SJCRH30 (cell line): ENCODE measurements around the gene IGFBP7. TPM values are rescaled to one million over a fixed set of nuclear protein-coding genes. Genes with fewer than 3 reads are reported as not detected.

Source experiments
- DNase-seq, 2 experiments: peaks; one replicate each; pipeline ENCODE4 v3.0.0-alpha.2; 2015 to 2020
- H3K27ac ChIP-seq: fragments of 250-450 bp; sonication (Bioruptor Pico); 2 replicates; pipeline ENCODE4 v1.5.1; 2020; ENCODE audit warnings: mild to moderate bottlenecking, moderate library complexity
- H3K27me3 ChIP-seq: fragments of 250-450 bp; sonication (Bioruptor Pico); 2 replicates; pipeline ENCODE4 v1.5.1; 2020; ENCODE audit warnings: mild to moderate bottlenecking, moderate library complexity
- H3K36me3 ChIP-seq: fragments of 250-450 bp; sonication (Bioruptor Pico); 2 replicates; pipeline ENCODE4 v1.5.1; 2020; ENCODE audit warnings: mild to moderate bottlenecking, moderate library complexity
- H3K4me1 ChIP-seq: fragments of 250-450 bp; sonication (Bioruptor Pico); 2 replicates; pipeline ENCODE4 v1.5.1; 2020; ENCODE audit warnings: mild to moderate bottlenecking, moderate library complexity
- H3K4me3 ChIP-seq: fragments of 250-450 bp; sonication (Bioruptor Pico); 2 replicates; pipeline ENCODE4 v1.5.1; 2020; ENCODE audit warnings: mild to moderate bottlenecking, moderate library complexity
- H3K9me3 ChIP-seq: fragments of 250-450 bp; sonication (Bioruptor Pico); replicated peaks from 2 replicates; pipeline ENCODE4 v1.5.1; 2020; ENCODE audit warnings: mild to moderate bottlenecking, moderate library complexity
- total RNA-seq: library from RNA; depleted of rRNA; stranded (reverse); fragments of >200 nt; shearing (Covaris generic); gene quantifications from 2 replicates; pipeline ENCODE4 v1.2.3, GENCODE V29; 2014

IGFBP7 gene
- total RNA-seq, 1 experiment from 2014 or later, result 1.8 TPM

GRCh38 chr4:57147335-57148060 lies 37.3 kb upstream of the IGFBP7 start:
- no peaks in the 10 kb centered on the region for H3K9me3 ChIP-seq
- no peak overlapping the region for H3K27ac ChIP-seq
- H3K4me1 ChIP-seq, result no peaks in the 10 kb centered on the region
- no peaks in the 10 kb centered on the region for H3K27me3 ChIP-seq
- no peak for DNase-seq
- H3K36me3 ChIP-seq, result no peaks in the 10 kb centered on the region
- H3K4me3 ChIP-seq, result no peak overlapping the region

DNA sequence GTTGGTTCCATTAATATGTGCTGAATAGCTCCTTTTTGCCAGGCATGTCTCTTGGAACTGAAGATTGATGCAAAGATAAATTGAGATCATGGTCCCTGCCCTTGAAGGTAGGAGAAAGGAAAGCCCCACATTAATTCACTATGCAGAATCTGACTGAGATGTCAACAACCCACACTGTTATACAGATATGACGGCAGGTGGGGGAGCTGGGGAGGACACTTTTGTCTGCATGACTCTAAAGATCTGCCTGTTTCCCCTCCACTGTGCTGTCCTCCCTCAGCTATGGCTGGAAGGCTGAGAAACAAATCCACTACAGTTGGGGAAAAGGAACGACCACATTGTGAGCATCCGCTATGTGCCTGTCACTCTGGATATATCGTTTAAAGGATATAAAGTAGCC lies 36.3 kb upstream of the IGFBP7 start:
- H3K36me3 ChIP-seq, result no peaks in the 10 kb centered on the region
- no peak overlapping the region for H3K4me3 ChIP-seq
- no peaks in the 10 kb centered on the region for H3K9me3 ChIP-seq
- no peaks in the 10 kb centered on the region for H3K27me3 ChIP-seq
- H3K4me1 ChIP-seq, result no peaks in the 10 kb centered on the region
- DNase-seq, result no peak
- H3K27ac ChIP-seq, result no peak overlapping the region

GRCh38 chr4:57144466-57144865 lies 34.3 kb upstream of the IGFBP7 start:
- DNase-seq, result no peak
- H3K27me3 ChIP-seq, result no peaks in the 10 kb centered on the region

DNA sequence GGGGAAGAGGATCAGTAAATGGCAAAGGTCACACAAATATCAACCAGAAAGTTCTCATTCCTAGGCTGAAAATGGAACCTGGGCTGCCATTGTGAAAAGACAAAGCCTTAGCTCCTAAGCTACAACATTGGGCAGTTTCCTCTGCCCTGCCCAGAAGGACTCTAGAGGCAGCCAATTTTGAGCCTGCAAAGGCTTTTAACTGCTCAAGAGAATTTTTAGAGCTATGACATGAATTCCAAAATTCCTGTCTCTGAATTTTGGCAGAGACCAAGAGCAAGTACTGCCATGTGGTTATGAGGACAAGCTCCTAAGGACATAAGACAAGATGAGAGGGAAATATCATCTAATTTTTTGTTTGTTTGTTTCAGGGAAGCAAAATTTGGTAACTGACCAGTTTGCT lies 29.6 kb upstream of the IGFBP7 start:
- Histone ChIP-seq H3K36me3 (no peaks in the 10 kb centered on the region), H3K4me3 (no peak overlapping the region), H3K27ac (no peak overlapping the region), H3K4me1 (peaks cover 2% of the 10 kb centered on the region; the same call in 1 of the 2 replicates), H3K27me3 (no peaks in the 10 kb centered on the region), H3K9me3 (no peaks in the 10 kb centered on the region)
- DNase-seq, result no peak

More at GRCh38 chr4:57144466-57144865, 34.3 kb upstream of the IGFBP7 start:
- Histone ChIP-seq H3K4me3 (no peak overlapping the region), H3K9me3 (no peaks in the 10 kb centered on the region), H3K36me3 (no peaks in the 10 kb centered on the region), H3K4me1 (no peaks in the 10 kb centered on the region), H3K27ac (no peak overlapping the region)

GRCh38 chr4:57137261-57137660 lies 27.1 kb upstream of the IGFBP7 start:
- DNase-seq, result no peak
- Histone ChIP-seq H3K27me3 (no peaks in the 10 kb centered on the region), H3K27ac (no peak overlapping the region), H3K4me3 (no peak overlapping the region), H3K4me1 (peaks cover 9% of the 10 kb centered on the region; the same call in 1 of the 2 replicates), H3K36me3 (no peaks in the 10 kb centered on the region), H3K9me3 (no peaks in the 10 kb centered on the region)

GRCh38 chr4:57136281-57136680 lies 26.1 kb upstream of the IGFBP7 start:
- DNase-seq, result no peak
- no peaks in the 10 kb centered on the region; the same call in 1 of the 2 replicates for H3K9me3 ChIP-seq
- H3K4me1 ChIP-seq, result peaks cover 19% of the 10 kb centered on the region
- H3K27ac ChIP-seq, result no peak overlapping the region
- H3K27me3 ChIP-seq, result no peaks in the 10 kb centered on the region
- no peak overlapping the region for H3K4me3 ChIP-seq
- no peaks in the 10 kb centered on the region for H3K36me3 ChIP-seq

GRCh38 chr4:57132743-57133137 lies 22.6 kb upstream of the IGFBP7 start:
- no peaks in the 10 kb centered on the region for H3K36me3 ChIP-seq

GRCh38 chr4:57131849-57132742 lies 21.9 kb upstream of the IGFBP7 start:
- Histone ChIP-seq H3K4me1 (peaks cover 22% of the 10 kb centered on the region), H3K36me3 (no peaks in the 10 kb centered on the region), H3K27me3 (no peaks in the 10 kb centered on the region), H3K9me3 (peaks cover 3% of the 10 kb centered on the region; the same call in 1 of the 2 replicates), H3K4me3 (no peak overlapping the region), H3K27ac (no peak overlapping the region)
- peak; percentile 64 to 73 for DNase-seq

More at GRCh38 chr4:57132743-57133137, 22.6 kb upstream of the IGFBP7 start:
- no peak overlapping the region for H3K27ac ChIP-seq
- no peaks in the 10 kb centered on the region for H3K27me3 ChIP-seq
- H3K4me3 ChIP-seq, result no peak overlapping the region
- no peak for DNase-seq
- H3K9me3 ChIP-seq, result peaks cover 3% of the 10 kb centered on the region; the same call in 1 of the 2 replicates
- peaks cover 22% of the 10 kb centered on the region for H3K4me1 ChIP-seq

GRCh38 chr4:57129477-57129876 lies 19.3 kb upstream of the IGFBP7 start:
- H3K4me1 ChIP-seq, result peaks cover 20% of the 10 kb centered on the region
- H3K27me3 ChIP-seq, result no peaks in the 10 kb centered on the region
- no peak for DNase-seq
- no peak overlapping the region for H3K4me3 ChIP-seq
- no peak overlapping the region for H3K27ac ChIP-seq
- H3K9me3 ChIP-seq, result peaks cover 3% of the 10 kb centered on the region; the same call in 1 of the 2 replicates
- no peaks in the 10 kb centered on the region for H3K36me3 ChIP-seq

DNA sequence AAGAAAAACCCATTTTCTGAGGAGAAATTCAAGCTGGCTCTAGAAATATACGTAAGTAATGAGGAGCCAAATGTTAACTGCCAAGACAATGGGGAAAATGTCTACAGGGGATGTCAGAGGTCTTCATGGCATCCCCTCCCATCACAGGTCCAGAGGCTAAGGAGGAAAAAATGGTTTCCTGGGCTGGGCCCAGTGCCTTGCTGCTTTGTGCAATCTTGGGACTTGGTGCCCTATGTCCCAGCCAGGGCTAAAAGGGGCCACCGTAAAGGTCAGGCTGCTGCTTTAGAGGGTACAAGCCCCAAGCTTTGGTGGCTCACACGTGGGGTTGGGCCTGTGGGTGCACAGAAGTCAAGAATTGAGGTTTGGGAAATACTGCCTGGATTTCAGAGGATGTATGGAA lies 17.2 kb upstream of the IGFBP7 start:
- no peak overlapping the region for H3K27ac ChIP-seq
- H3K27me3 ChIP-seq, result no peaks in the 10 kb centered on the region
- H3K36me3 ChIP-seq, result no peaks in the 10 kb centered on the region
- no peak overlapping the region for H3K4me3 ChIP-seq
- no peak for DNase-seq
- peaks cover 14% of the 10 kb centered on the region for H3K4me1 ChIP-seq
- peaks cover 3% of the 10 kb centered on the region; the same call in 1 of the 2 replicates for H3K9me3 ChIP-seq

GRCh38 chr4:57125996-57126395 lies 15.8 kb upstream of the IGFBP7 start:
- H3K27me3 ChIP-seq, result no peaks in the 10 kb centered on the region
- DNase-seq, result no peak
- no peak overlapping the region for H3K27ac ChIP-seq
- H3K4me1 ChIP-seq, result peaks cover under 1% of the 10 kb centered on the region; the same call in 1 of the 2 replicates
- peaks cover 3% of the 10 kb centered on the region; the same call in 1 of the 2 replicates for H3K9me3 ChIP-seq
- no peaks in the 10 kb centered on the region for H3K36me3 ChIP-seq
- H3K4me3 ChIP-seq, result no peak overlapping the region

DNA sequence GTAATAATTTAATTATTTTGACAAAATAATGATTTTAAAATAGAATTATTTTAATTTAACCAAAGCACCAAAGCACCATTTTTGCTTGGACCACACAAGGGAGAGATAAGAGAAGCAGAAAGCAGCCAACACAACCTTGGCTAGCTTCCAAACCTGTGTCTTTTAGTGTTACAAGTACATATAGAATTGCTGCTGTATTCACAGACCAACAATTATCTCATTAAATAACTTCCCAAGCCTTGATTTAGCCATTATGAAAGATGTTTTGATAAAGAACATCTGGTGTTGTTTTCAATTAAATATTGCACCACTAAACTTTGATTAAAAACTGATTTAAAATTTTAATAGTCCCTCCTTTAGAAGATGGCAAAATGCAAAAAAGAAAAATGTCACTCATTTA lies 14.0 kb upstream of the IGFBP7 start:
- no peak overlapping the region for H3K27ac ChIP-seq
- H3K4me3 ChIP-seq, result no peak overlapping the region
- peaks cover 5% of the 10 kb centered on the region for H3K4me1 ChIP-seq
- H3K9me3 ChIP-seq, result 0 out of 2 replicates have a peak, but pooled peaks cover 3% of the 10 kb centered on the region
- no peaks in the 10 kb centered on the region for H3K27me3 ChIP-seq
- no peaks in the 10 kb centered on the region for H3K36me3 ChIP-seq
- DNase-seq, result no peak

GRCh38 chr4:57122959-57123358 lies 12.8 kb upstream of the IGFBP7 start:
- no peaks in the 10 kb centered on the region for H3K9me3 ChIP-seq
- peaks cover 12% of the 10 kb centered on the region for H3K4me1 ChIP-seq
- no peaks in the 10 kb centered on the region for H3K36me3 ChIP-seq
- H3K27me3 ChIP-seq, result no peaks in the 10 kb centered on the region
- H3K4me3 ChIP-seq, result no peak overlapping the region
- H3K27ac ChIP-seq, result no peak overlapping the region
- DNase-seq, result no peak

- Histone ChIP-seq H3K4me3 (peak overlapping the region; percentile 33), H3K4me1 (peaks cover 15% of the 10 kb centered on the region), H3K27me3 (no peaks in the 10 kb centered on the region), H3K27ac (peak overlapping the region; percentile 36), H3K9me3 (no peaks in the 10 kb centered on the region), H3K36me3 (no peaks in the 10 kb centered on the region)
- peak; percentile 88 to 91 for DNase-seq
Observed at GRCh38 chr4:57119054-57119651, 9.0 kb upstream of the IGFBP7 start.

DNA sequence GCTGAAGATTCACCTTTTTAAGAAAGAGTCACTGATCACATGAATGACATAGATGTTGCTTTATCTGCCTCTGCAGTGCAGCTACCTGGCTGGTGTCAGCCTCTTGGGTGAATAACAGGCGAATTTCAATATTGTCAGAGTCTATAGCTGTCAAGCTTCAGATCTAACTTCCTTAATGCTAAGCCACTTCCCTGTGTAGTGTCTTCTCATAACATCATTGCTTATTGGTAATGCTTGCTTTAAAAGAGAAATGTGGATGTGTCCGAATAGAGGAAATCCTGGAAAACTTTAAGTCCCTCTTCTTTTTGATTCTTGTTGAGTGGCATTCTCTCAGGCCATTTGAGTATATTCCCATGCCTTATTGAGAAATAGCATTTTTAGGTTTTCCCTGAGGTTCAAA lies 7.3 kb upstream of the IGFBP7 start:
- H3K27ac ChIP-seq, result no peak overlapping the region
- no peak overlapping the region for H3K4me3 ChIP-seq
- no peaks in the 10 kb centered on the region for H3K27me3 ChIP-seq
- no peaks in the 10 kb centered on the region for H3K36me3 ChIP-seq
- H3K9me3 ChIP-seq, result no peaks in the 10 kb centered on the region
- peaks cover 15% of the 10 kb centered on the region for H3K4me1 ChIP-seq
- no peak for DNase-seq
